Cerebellar cortex (tissue), 1 donor: ENCODE results near the gene BAX.
A peak's percentile ranks its signal among the peaks of the same experiment; 100 is the strongest.

Experiments used
- DNase-seq: peaks from one replicate; pipeline ENCODE4 v3.0.0-alpha.2; 2015; ENCODE audit warnings: low spot score

Gene BAX

GRCh38 chr19:48928164-48929025, 26.3 kb upstream of the BAX start:
- no peak for DNase-seq

GRCh38 chr19:48933382-48933932, 21.2 kb upstream of the BAX start, which contains the start of gene DHDH:
TSS of gene DHDH (plus strand) at chr19:48933699. CDS start at chr19:48933722, 23 bp downstream.
- peak; percentile 87 for DNase-seq

- peak; percentile 42 for DNase-seq
Measured at GRCh38 chr19:48934837-48935236, 19.8 kb upstream of the BAX start.

- DNase-seq = no peak
Measured at GRCh38 chr19:48935864-48936263, 18.8 kb upstream of the BAX start.

GRCh38 chr19:48938256-48938655, 16.4 kb upstream of the BAX start:
- no peak for DNase-seq

GRCh38 chr19:48940902-48941301, 13.8 kb upstream of the BAX start:
- no peak for DNase-seq

- no peak for DNase-seq
Measured at GRCh38 chr19:48943081-48943480, 11.6 kb upstream of the BAX start.

GRCh38 chr19:48945415-48945814, 9.3 kb upstream of the BAX start:
- no peak for DNase-seq

- no peak for DNase-seq
Measured at GRCh38 chr19:48945817-48946216, 8.9 kb upstream of the BAX start.

- no peak for DNase-seq
Measured at GRCh38 chr19:48946463-48947257, 8.0 kb upstream of the BAX start.

- no peak for DNase-seq
Measured at GRCh38 chr19:48947258-48947542, 7.5 kb upstream of the BAX start.

GRCh38 chr19:48950159-48950558, 4.5 kb upstream of the BAX start:
- DNase-seq = no peak

- DNase-seq = no peak
Measured at GRCh38 chr19:48950830-48951519, 3.7 kb upstream of the BAX start.

- no peak for DNase-seq
Measured at GRCh38 chr19:48953141-48953540, 1.5 kb upstream of the BAX start.

- no peak for DNase-seq
Measured at GRCh38 chr19:48953990-48954594, 583 bp upstream of the BAX start.

- no peak for DNase-seq
Measured at GRCh38 chr19:48955308-48955958, 758 bp downstream of the BAX start.

GRCh38 chr19:48958006-48958405, 3.3 kb downstream of the BAX start:
- no peak for DNase-seq

GRCh38 chr19:48959341-48960239, 4.9 kb downstream of the BAX start:
- DNase-seq = no peak

GRCh38 chr19:48961051-48961649, 6.5 kb downstream of the BAX start:
- DNase-seq = peak; percentile 26

- no peak for DNase-seq
Measured at GRCh38 chr19:48961673-48962028, 7.0 kb downstream of the BAX start.
